Heart left ventricle (tissue), 16 donors: ENCODE data around the gene NOP56. TPM values are rescaled to one million over a fixed set of nuclear protein-coding genes. Genes with fewer than 3 reads are reported as not detected.

Source experiments
- ATAC-seq, 4 donors: fragments of 200-7000 bp; cut with Tn5 transposase; one replicate each; pipeline ENCODE4 v1.9.1; 2020 to 2022; ENCODE audit warnings: moderate library complexity in 4 of 4, mild to moderate bottlenecking in 3 of 4, moderate number of reproducible peaks in 1 of 4
- DNase-seq, 5 donors: peaks; one replicate each; pipeline ENCODE4 v3.0.0-alpha.2; 2020
- H3K27ac ChIP-seq, 12 donors: fragments of 200-600 bp; sonication (generic) in 4 of 12; one replicate each; pipeline versions ENCODE4 v1.5.0 to v1.8.0; 2016 to 2022; ENCODE audit warnings: mild to moderate bottlenecking in 2 of 12
- H3K27me3 ChIP-seq, 9 donors: fragments of 200-600 bp; sonication (generic) in 2 of 9; one replicate each; pipeline versions ENCODE4 v1.5.1 to v1.8.0; 2016 to 2022; ENCODE audit warnings: mild to moderate bottlenecking in 3 of 9
- H3K36me3 ChIP-seq, 9 donors: fragments of 200-600 bp; sonication (generic) in 2 of 9; one replicate each; pipeline versions ENCODE4 v1.5.0 to v1.8.0; 2018 to 2022; ENCODE audit warnings: mild to moderate bottlenecking in 2 of 9
- H3K4me1 ChIP-seq, 12 donors: fragments of 200-600 bp; sonication (generic) in 4 of 12; one replicate each; pipeline versions ENCODE4 v1.5.0 to v1.8.0; 2016 to 2022; ENCODE audit warnings: mild to moderate bottlenecking in 3 of 12
- H3K4me3 ChIP-seq, 12 donors: fragments of 200-600 bp; sonication (generic) in 4 of 12; one replicate each; pipeline versions ENCODE4 v1.5.0 to v1.8.0; 2017 to 2022; ENCODE audit warnings: mild to moderate bottlenecking in 9 of 12, moderate library complexity in 4 of 12
- H3K9me3 ChIP-seq, 12 donors: fragments of 200-600 bp; sonication (generic) in 4 of 12; one replicate each; pipeline versions ENCODE4 v1.5.0 to v1.8.0; 2016 to 2022; ENCODE audit warnings: mild to moderate bottlenecking in 1 of 12
- CTCF ChIP-seq, 12 donors: fragments of 200-600 bp; sonication (generic) in 4 of 12; IDR thresholded peaks; one replicate each; pipeline versions ENCODE4 v1.5.0 to v1.8.0; 2018 to 2022; ENCODE audit warnings: antibody characterized with exemption in 12 of 12, mild to moderate bottlenecking in 5 of 12
- POLR2A ChIP-seq, 2 donors: fragments of 450-650 bp; IDR thresholded peaks; one replicate each; pipeline ENCODE4 v1.6.1; 2017; ENCODE audit warnings: antibody characterized with exemption in 2 of 2, mild to moderate bottlenecking in 2 of 2, moderate library complexity in 2 of 2
- WGBS, 4 donors: extraction: QIAGEN DNeasy Blood & Tissue Kit in 2 of 4; methylation state at CpG; one replicate each; pipeline versions ENCODE4 v1.1.5 to v1.1.7; 2013 to 2018; 5-methylcytosine and 5-hydroxymethylcytosine counted together
- intact Hi-C, 10 donors: fragments of 100-400 bp; cut with DNase I; formaldehyde crosslinking; loops; one replicate each; pipeline versions ENCODE4 v1.11.1 to v1.14.2; 2022
- polyA plus RNA-seq, 2 donors: library from polyadenylated mRNA; stranded (reverse); fragments of 200-250 nt; gene quantifications; one replicate each; pipeline ENCODE4 v1.2.3, GENCODE V29; 2013
- total RNA-seq, 9 donors: library from RNA; depleted of rRNA in 2 of 9; stranded (reverse); fragments of >200 nt in 2 of 9; fragmentation: NEBNext Ultra II Directional in 3 of 9; extraction: Animal tissue kit (Norgen Biotek cat#: 25700) in 3 of 9; gene quantifications; one replicate each; pipeline versions ENCODE4 v1.1.0 to v1.2.4, GENCODE V29; 2016 to 2023
- donor health status: ischemic (EF 13 %, LVEDD 7.1; RV severe dilation, severe dysfunction).
- donor health status: healthy with polysubstance abuse.
- donor health status: DM: no; HTN: yes; CAD: no.
- donor health status: DM: no; HTN: no; CAD: no.
- donor health status: ischemic (EF 25% LVEDD 6.9; RV normal size, moderate dysfunction).
- donor health status: ischemic (EF 25% LVEDD 5.7; RV mildly dilated, moderate dysfunction).
- donor health status: healthy.
- donor health status: DM: yes; HTN: yes; CAD: no.
- donor health status: ischemic (EF 35%, LVEDD 5.7; RV mildly dilated, moderate dysfunction).
- donor health status: nonischemic (EF 11% LVEDD 7.7; RV severe dilation, severe dysfunction).
- donor health status: DM: yes; HTN: yes; CAD: no.
- donor health status: PGD.
- donor health status: ischemic (EF 29% LVEDD 5.4; RV normal size, mild dysfunction).
- donor health status: nonischemic (EF 23%, LVEDD 6.1; RV moderate dilation, normal function).

NOP56 gene
- total and polyA plus RNA-seq, 11 donors = 24.6 to 78.8 (median 51.0) TPM

DNA sequence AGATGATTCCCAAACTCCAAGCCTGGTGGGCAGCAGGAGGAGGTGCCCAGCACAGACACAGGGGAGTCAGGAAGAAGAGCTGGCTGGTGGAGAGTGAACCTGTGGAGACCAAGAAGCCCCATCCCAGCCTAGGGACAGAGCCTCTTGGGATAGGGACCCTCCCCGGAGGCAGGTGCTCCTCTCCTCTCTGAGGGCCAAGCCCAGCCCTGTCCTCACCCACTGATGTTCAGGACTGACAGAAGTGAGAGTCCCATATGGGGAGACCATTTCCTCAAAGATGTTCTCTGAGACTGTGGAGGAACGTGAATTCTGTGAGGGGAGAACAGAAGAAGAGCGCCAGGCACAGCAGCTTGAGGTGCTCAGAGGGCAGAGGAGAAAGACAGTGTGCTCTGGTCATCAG, 37.8 kb downstream of the NOP56 start:
- intact Hi-C loops = loop anchor here in 5 of 10 donors (5.0 to 10.0 kb wide), 4 partner anchors 52 to 165 kb away; partner anchors contain the start of genes PCED1A (in 2 of the 5) and VPS16 (in 2 of the 5)
- Histone ChIP-seq H3K4me1 (peaks cover 0 to 22% (median 4%) of the 10 kb centered on the region in 12 donors), H3K27me3 (peaks cover 0 to 33% (median 4%) of the 10 kb centered on the region in 9 donors), H3K9me3 (no peaks in the 10 kb centered on the region), H3K36me3 (no peaks in the 10 kb centered on the region), H3K27ac (no peak overlapping the region), H3K4me3 (no peak overlapping the region)
- WGBS, 4 donors = 79 to 90% (median 84%) methylated on average over 3 of the region's 3 CpGs
- no peak for DNase-seq
- no peak for ATAC-seq
- TF ChIP-seq POLR2A (IDR thresholded peaks at IDR 0.05) (no peak), CTCF (IDR thresholded peaks at IDR 0.05) (no peak)

GRCh38 chr20:2690718-2691117, 38.3 kb downstream of the NOP56 start:
- H3K27ac ChIP-seq = no peak overlapping the region
- DNase-seq (no peak), ATAC-seq (no peak)
- WGBS, 4 donors = 71 to 88% (median 79%) methylated on average over 6 of the region's 6 CpGs
- H3K9me3 ChIP-seq = no peaks in the 10 kb centered on the region
- H3K4me1 ChIP-seq = peaks cover 0 to 22% (median 4%) of the 10 kb centered on the region in 12 donors
- TF ChIP-seq CTCF (IDR thresholded peaks at IDR 0.05) (no peak), POLR2A (IDR thresholded peaks at IDR 0.05) (no peak)
- no peak overlapping the region for H3K4me3 ChIP-seq
- peaks cover 0 to 33% (median 4%) of the 10 kb centered on the region in 9 donors for H3K27me3 ChIP-seq
- intact Hi-C loops = loop anchor here in 5 of 10 donors (5.0 to 10.0 kb wide), 4 partner anchors 52 to 164 kb away; partner anchors contain the start of genes PCED1A (in 2 of the 5) and VPS16 (in 2 of the 5)
- H3K36me3 ChIP-seq = no peaks in the 10 kb centered on the region

- Histone ChIP-seq H3K36me3 (no peaks in the 10 kb centered on the region), H3K27ac (peak overlapping the region in 1 of 12 donors; percentile 87), H3K9me3 (no peaks in the 10 kb centered on the region), H3K27me3 (peaks cover 0 to 34% (median 4%) of the 10 kb centered on the region in 9 donors), H3K4me1 (peaks cover 0 to 22% (median 4%) of the 10 kb centered on the region in 12 donors), H3K4me3 (no peak overlapping the region)
- DNase-seq (no peak), ATAC-seq (no peak)
- WGBS, 4 donors = 84 to 91% (median 88%) methylated on average over 8 of the region's 8 CpGs
- TF ChIP-seq POLR2A (IDR thresholded peaks at IDR 0.05) (no peak), CTCF (IDR thresholded peaks at IDR 0.05) (no peak)
- intact Hi-C loops = loop anchor here in 5 of 10 donors (5.0 to 10.0 kb wide), 4 partner anchors 51 to 164 kb away; partner anchors contain the start of genes PCED1A (in 2 of the 5) and VPS16 (in 2 of the 5)
Measured at GRCh38 chr20:2691127-2691526, 38.7 kb downstream of the NOP56 start.

GRCh38 chr20:2691663-2692035, 39.2 kb downstream of the NOP56 start:
- no peak for TF ChIP-seq POLR2A (IDR thresholded peaks at IDR 0.05)
- TF ChIP-seq CTCF (IDR thresholded peaks at IDR 0.05) = no peak
- Histone ChIP-seq H3K27me3 (peaks cover 0 to 39% (median 4%) of the 10 kb centered on the region in 9 donors), H3K4me1 (peaks cover 0 to 22% (median 4%) of the 10 kb centered on the region in 12 donors), H3K27ac (peak overlapping the region in 10 of 12 donors; percentile 72 to 91 (median 86)), H3K9me3 (no peaks in the 10 kb centered on the region), H3K36me3 (no peaks in the 10 kb centered on the region), H3K4me3 (peak overlapping the region in 10 of 12 donors; percentile 40 to 83 (median 62))
- DNase-seq (no peak), ATAC-seq (no peak)
- 64 to 80% (median 67%) methylated on average over 10 of the region's 10 CpGs for WGBS, 4 donors
- intact Hi-C loops = loop anchor here in 5 of 10 donors (5.0 to 10.0 kb wide), 4 partner anchors 51 to 163 kb away; partner anchors contain the start of genes PCED1A (in 2 of the 5) and VPS16 (in 2 of the 5)
